ENCODE results near the gene CKMT2. TPM values are rescaled to one million over a fixed set of nuclear protein-coding genes. Genes with fewer than 3 reads are reported as not detected.

CKMT2 gene
- total and polyA plus RNA-seq, 8 donors: 1.5 to 6.0 (median 4.8) TPM

- Histone ChIP-seq H3K36me3 (no peaks in the 10 kb centered on the region), H3K4me1 (no peaks in the 10 kb centered on the region), H3K27me3 (no peaks in the 10 kb centered on the region), H3K4me3 (no peak overlapping the region), H3K27ac (no peak overlapping the region), H3K9me3 (no peaks in the 10 kb centered on the region)
- no peak for ATAC-seq
- DNase-seq: no peak
- intact Hi-C loops (cut with DNase I): no loop called here
- no peak for TF ChIP-seq CTCF (IDR thresholded peaks at IDR 0.05)
Measured at GRCh38 chr5:81239613-81240012, 6.5 kb downstream of the CKMT2 start.

- H3K27ac ChIP-seq: no peak overlapping the region
- intact Hi-C loops (cut with DNase I): no loop called here
- no peaks in the 10 kb centered on the region for H3K27me3 ChIP-seq
- no peak for DNase-seq
- no peak for TF ChIP-seq CTCF (IDR thresholded peaks at IDR 0.05)
- no peak for ATAC-seq
- no peaks in the 10 kb centered on the region for H3K36me3 ChIP-seq
- H3K4me3 ChIP-seq: no peak overlapping the region
- no peaks in the 10 kb centered on the region for H3K4me1 ChIP-seq
- no peaks in the 10 kb centered on the region for H3K9me3 ChIP-seq
Measured at GRCh38 chr5:81241001-81241400, 7.9 kb downstream of the CKMT2 start.

GRCh38 chr5:81241961-81242648, 9.0 kb downstream of the CKMT2 start:
- no peaks in the 10 kb centered on the region for H3K4me1 ChIP-seq
- H3K27ac ChIP-seq: no peak overlapping the region
- no peaks in the 10 kb centered on the region for H3K36me3 ChIP-seq
- no peak for TF ChIP-seq CTCF (IDR thresholded peaks at IDR 0.05)
- H3K4me3 ChIP-seq: no peak overlapping the region
- no peak for DNase-seq
- no peak for ATAC-seq
- intact Hi-C loops (cut with DNase I): no loop called here
- H3K9me3 ChIP-seq: no peaks in the 10 kb centered on the region
- no peaks in the 10 kb centered on the region for H3K27me3 ChIP-seq

- Histone ChIP-seq H3K36me3 (no peaks in the 10 kb centered on the region), H3K27me3 (no peaks in the 10 kb centered on the region), H3K4me3 (no peak overlapping the region), H3K4me1 (no peaks in the 10 kb centered on the region), H3K27ac (no peak overlapping the region), H3K9me3 (no peaks in the 10 kb centered on the region)
- intact Hi-C loops (cut with DNase I): no loop called here
- DNase-seq: no peak
- no peak for ATAC-seq
- no peak for TF ChIP-seq CTCF (IDR thresholded peaks at IDR 0.05)
Measured at GRCh38 chr5:81242906-81243436, 9.8 kb downstream of the CKMT2 start.

GRCh38 chr5:81244451-81244850, 11.3 kb downstream of the CKMT2 start:
- H3K27ac ChIP-seq: no peak overlapping the region
- no peaks in the 10 kb centered on the region for H3K9me3 ChIP-seq
- ATAC-seq (no peak), DNase-seq (no peak)
- H3K36me3 ChIP-seq: no peaks in the 10 kb centered on the region
- H3K4me1 ChIP-seq: no peaks in the 10 kb centered on the region
- H3K4me3 ChIP-seq: no peak overlapping the region
- no peaks in the 10 kb centered on the region for H3K27me3 ChIP-seq
- TF ChIP-seq CTCF (IDR thresholded peaks at IDR 0.05): no peak
- intact Hi-C loops (cut with DNase I): no loop called here
